ENCODE measurements around the gene TTR.

The TTR gene

DNA sequence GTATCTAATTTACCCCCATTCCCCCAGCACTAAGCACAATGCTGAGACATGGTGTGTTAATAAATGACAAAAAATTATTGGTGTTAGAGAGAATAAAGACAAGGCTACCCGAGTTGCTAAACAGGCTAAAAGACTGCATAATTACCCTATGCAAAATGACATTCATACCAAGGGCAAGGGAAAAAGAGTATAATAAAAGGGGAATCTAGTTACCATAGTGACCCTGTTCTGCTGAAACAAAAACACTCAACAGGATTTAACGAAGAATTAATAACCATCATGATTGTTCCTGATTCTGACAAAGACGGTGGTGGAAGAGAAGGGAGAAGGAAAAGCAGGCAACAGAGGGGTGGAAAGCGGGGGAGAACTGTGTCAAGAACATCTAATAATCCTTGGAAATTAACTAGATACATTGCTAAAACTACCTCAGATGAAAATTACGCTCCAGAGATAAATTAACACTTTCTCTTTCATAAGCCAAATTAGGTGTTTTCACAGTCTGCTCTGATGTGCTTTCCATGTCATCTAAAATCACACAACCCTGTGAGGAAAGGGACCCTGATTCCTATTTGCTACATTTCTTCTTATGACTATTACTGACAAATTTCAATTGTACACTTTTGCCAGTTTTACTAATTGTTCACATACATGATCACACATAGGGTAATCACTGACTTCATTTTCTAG is 25.5 kb downstream of the TTR start:
- no peak for DNase-seq

GRCh38 chr18:31618801-31619200 is 27.1 kb downstream of the TTR start:
- no peak for DNase-seq

DNA sequence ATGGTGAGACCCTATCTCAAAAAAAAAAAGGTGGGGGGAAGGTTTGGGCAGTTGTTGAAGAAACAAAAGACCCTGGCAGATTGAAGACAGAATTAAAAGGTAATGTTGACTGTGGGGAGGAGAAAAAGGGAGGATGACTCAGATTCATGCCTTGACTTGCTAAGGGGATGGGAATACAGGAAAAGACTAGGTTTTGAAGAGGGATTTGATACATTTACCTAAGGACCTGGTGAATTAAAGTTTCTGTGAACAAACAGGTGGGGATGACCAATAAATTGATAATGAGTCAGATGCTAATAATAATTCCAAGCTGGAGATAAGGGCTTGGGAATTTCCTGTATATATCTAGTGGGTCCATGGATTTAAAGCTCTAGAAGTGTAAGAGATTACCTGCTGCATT is 27.6 kb downstream of the TTR start:
- no peak for DNase-seq

DNA sequence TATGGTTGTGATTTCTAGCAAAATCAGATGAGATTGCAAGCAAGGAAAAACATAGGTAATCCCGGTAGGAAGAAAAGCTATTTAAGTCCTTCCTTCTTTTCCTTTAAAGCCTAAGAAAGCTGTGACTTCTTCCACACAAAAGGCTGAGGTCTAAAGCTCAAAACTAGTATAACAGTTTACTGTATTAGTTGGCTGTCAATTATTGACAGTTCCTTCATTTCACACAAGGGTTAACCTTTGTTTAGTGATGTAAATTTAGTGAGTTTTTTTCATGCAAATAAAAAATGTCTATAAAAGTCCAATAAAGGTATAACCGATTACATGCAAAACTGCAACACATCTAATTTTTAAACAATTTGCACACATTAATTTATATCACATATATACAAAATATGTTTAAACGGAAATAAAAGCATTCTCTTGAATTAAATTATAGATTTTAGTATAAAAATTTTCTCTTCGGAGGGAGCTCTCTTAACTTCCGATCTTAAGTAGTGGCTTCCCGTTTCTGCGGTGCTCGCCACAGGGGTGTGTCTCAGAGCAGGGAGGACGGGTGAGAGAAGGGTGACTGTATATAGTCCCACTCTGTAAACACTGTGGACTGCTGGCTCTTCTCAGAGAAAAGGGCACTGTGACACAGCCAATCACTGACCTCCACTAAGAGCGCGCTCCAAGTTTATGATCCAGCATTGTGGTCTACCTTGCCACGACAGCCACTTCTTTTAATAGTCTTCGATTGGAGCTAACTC is 33.4 kb downstream of the TTR start:
- no peak for DNase-seq

DNA sequence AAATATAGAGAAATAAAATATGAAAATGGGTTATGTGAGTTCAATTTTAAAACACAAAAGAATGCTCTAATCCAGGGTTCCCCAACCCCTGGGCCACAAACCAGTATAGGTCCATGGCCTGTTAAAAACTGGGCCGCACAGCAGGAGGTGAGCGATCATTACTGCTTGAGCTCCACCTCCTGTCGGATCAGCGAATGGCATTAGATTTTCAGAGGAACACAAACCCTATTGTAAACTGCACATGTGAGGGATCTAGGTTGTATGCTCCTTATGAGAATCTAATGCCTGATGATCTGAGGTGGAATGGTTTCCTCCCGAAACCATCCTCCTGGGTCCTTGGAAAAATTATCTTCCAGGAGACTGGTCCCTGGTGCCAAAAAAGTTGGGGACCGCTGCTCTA is 34.7 kb downstream of the TTR start:
- no peak for DNase-seq

- no peak for DNase-seq
Observed at GRCh38 chr18:31630549-31630948, 38.9 kb downstream of the TTR start.

DNA sequence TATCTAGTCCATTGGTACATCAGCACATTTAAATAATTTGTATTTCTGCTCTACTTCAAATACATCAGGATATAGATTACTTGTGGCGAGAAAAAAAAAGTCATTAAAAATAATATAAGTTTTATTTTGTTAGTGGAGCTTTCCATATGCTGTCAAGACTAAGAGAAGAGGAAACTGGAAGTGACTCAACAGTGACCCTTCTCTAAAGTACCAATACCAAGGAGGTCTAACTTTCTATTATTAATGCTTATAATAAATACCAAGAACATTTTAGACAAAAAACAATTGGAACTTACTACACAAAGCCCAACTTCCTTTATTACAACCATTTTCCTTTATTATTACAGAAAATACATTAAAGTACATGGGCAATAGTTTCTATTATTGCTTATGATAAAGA is 39.8 kb downstream of the TTR start:
- no peak for DNase-seq

DNA sequence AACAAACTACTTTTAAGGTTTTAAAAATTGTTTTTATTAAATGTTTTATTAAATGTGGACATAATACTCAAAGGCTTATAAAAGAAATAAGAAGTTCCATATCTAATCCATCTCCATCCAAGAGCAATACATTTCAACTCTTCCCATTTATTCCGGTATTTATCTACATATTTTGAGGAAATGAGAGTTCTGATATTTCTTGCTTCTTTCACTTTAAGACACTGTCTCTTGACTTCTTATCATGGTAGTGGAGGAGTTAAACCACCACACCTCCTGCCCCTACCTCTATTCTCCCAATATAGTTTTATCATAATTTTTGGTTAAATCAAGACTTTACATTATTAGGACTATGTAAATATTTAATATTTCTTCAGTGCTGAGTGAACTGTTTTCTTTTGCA is 40.7 kb downstream of the TTR start:
- DNase-seq = no peak

DNA sequence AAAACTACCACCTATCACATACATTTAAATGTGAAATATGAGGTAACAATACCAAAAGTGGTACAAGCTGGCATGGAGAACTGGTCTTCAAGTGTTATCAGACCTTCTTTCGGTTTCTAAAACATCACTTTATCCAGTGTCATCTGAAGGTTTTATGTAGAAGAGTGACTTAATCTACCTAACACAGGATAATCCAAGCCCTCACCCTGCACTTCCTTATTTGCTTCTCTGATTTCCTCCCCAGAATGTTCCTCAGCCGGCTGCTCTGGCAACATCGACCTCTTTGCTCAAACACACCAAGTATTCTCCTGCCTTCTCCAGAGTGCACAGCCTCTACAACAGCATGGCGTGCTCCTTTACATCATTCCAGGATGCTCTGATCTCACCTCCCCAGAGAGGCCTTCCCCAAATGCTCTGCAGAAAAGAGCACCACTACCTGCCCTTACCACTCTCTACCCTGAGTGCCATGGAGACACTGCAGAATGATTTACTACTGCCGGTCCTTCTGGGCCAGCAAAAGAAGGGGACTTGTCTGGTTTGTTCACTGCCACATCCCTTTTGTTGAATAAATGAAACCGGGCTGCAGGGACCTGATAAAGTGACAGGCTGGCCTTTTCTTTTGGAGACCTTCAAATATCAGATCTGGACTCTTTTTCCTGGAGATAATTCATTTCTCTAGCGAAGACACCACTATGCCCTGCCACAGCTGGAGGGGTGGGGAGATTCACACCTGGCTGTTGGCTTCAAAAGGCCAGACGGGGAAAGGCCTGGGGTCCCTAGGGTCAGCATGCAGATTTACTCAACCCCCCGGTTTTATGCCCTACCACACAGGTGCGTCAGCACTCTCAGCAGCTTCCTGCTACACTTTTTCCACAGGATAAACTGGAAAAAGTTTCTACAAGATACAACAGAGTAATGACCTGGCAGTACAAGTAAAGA is 42.0 kb downstream of the TTR start:
- no peak for DNase-seq

- DNase-seq = no peak
Observed at GRCh38 chr18:31634331-31634713, 42.6 kb downstream of the TTR start.

GRCh38 chr18:31636387-31636786 is 44.7 kb downstream of the TTR start:
- DNase-seq = no peak

DNA sequence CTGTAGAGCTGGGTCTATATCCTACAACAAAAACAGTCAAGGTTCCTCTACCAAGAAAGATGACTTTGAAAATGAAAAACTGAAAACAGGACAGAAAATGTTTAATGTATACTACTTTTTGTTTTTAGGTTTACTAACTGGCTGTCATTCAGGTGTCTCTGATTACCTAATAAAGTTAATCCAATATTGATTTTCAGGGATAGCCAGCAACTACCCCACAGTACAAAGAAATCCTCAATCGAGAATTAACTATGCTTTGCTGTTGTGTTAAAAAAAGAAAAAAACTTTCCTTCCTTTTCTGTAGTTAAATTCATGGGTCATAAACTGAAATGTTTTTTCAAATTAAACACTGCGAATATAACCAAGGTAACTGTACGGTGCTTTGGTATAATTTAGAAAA is 45.8 kb downstream of the TTR start:
- no peak for DNase-seq

DNA sequence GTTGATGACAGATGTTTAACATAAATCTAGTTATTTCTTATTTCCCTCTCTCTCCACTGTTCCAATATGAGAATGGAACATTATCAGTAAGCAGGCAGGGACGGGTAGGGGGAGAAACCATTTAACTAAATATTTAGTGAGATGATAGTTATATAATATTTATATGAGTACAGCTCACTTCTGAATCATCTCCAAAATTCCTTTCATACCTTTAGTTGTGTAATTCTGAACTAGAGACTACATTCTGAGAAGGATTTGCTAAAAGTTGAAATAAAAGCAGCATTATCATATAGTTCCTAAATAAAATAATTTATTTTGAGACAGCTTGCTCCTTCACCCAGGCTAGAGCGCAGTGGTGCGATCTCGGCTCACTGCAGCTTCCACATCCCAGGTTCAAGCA is 51.3 kb downstream of the TTR start:
- no peak for DNase-seq

DNA sequence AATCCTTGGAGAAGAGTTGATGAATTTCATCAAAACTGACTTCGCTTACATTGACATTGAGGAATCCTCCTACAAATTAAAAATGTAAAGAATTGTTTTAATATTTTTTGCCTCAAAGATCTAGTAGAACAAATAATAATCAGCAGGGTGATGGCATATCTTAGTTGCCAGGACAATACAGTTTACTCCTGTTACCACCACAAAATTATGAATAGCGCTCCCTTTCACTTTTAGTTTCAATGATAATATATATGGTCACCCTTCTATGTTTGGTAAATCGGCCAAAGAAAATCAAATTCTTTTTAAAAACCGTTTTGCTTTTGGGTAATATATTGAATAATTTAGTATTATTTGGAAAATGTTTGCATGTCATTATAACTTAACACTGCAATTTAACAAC is 53.7 kb downstream of the TTR start:
- DNase-seq = no peak

- no peak for DNase-seq
Observed at GRCh38 chr18:31646332-31647126, 54.9 kb downstream of the TTR start.

DNA sequence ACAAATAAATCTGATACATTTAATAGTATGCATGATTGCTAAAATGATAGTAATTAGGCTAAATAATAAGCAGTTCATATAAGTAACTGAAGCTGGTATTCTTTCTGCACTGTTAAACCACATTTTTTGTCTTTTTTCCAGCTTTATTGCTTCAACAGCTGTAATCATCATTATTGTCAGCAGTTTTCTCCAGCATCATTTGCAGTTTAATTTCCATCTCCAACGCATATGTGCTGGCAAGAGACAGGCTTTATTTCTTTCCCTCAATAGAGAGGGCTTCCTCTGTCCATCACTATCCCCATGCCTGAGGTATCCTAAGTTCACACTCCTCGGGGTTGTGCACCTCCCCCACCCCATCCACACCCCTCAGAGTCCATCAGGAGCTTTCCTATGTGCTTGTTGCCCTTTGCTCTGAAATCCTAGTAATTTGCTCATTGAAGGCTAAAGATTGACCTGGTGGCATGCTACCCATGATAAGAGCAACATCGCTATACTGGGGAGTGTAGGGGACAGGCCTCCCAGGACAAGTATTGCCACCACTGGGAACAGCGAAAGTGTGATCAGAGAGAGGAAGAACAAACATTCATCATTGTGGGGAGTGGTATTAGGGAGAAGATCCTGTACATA is 55.6 kb downstream of the TTR start:
- DNase-seq = no peak

All from activated naive CD4-positive, alpha-beta T cell treated with anti-CD3 and anti-CD28 coated beads, Interleukin-2, amount 50 U/mL, for 16 hours (primary cell).